Measurements from ENCODE around the gene TUSC2. TPM values are rescaled to one million over a fixed set of nuclear protein-coding genes. Genes with fewer than 3 reads are reported as not detected.
A peak's percentile ranks its signal among the peaks of the same experiment; 100 is the strongest.

Gene TUSC2
- total and polyA plus RNA-seq, 7 donors: 23.2 to 54.7 (median 35.5) TPM

GRCh38 chr3:50353245-50354004, 25.4 kb upstream of the TUSC2 start:
- H3K4me3 ChIP-seq: no peak overlapping the region

GRCh38 chr3:50352781-50353180, 24.8 kb upstream of the TUSC2 start:
- Histone ChIP-seq H3K27ac (no peak overlapping the region), H3K27me3 (no peaks in the 10 kb centered on the region), H3K4me3 (no peak overlapping the region), H3K36me3 (peaks cover 14 to 59% (median 34%) of the 10 kb centered on the region in 4 donors), H3K4me1 (peaks cover 0 to 57% (median 46%) of the 10 kb centered on the region in 4 donors), H3K9me3 (no peaks in the 10 kb centered on the region)
- TF ChIP-seq POLR2A (IDR thresholded peaks at IDR 0.05) (no peak), POLR2AphosphoS5 (IDR thresholded peaks at IDR 0.05) (no peak), EP300 (IDR thresholded peaks at IDR 0.05) (no peak), CTCF (IDR thresholded peaks at IDR 0.05) (no peak)
- DNase-seq: no peak
- intact Hi-C loops (cut with DNase I): loop anchor here (10.0 kb wide), 1 partner anchor 1042 kb away; the partner anchor contains the start of gene RBM15B
- WGBS, 2 donors: 7 to 41% methylated on average over 2 of the region's 2 CpGs

More at GRCh38 chr3:50353245-50354004, 25.4 kb upstream of the TUSC2 start:
- no peak overlapping the region for H3K27ac ChIP-seq
- no peaks in the 10 kb centered on the region for H3K9me3 ChIP-seq
- intact Hi-C loops (cut with DNase I): loop anchor here (10.0 kb wide), 1 partner anchor 1041 kb away; the partner anchor contains the start of gene RBM15B
- no peak for TF ChIP-seq CTCF (IDR thresholded peaks at IDR 0.05)
- TF ChIP-seq POLR2A (IDR thresholded peaks at IDR 0.05): no peak
- TF ChIP-seq POLR2AphosphoS5 (IDR thresholded peaks at IDR 0.05): no peak
- no peak for TF ChIP-seq EP300 (IDR thresholded peaks at IDR 0.05)
- no peak for DNase-seq
- H3K36me3 ChIP-seq: peaks cover 14 to 53% (median 28%) of the 10 kb centered on the region in 4 donors
- WGBS, 2 donors: 91% methylated on average over 12 of the region's 12 CpGs
- H3K4me1 ChIP-seq: peaks cover 0 to 63% (median 53%) of the 10 kb centered on the region in 4 donors
- no peaks in the 10 kb centered on the region for H3K27me3 ChIP-seq

GRCh38 chr3:50351323-50351697, 23.3 kb upstream of the TUSC2 start:
- H3K27ac ChIP-seq: peak overlapping the region; percentile 86 to 96 (median 92)
- H3K4me1 ChIP-seq: peaks cover 0 to 42% (median 32%) of the 10 kb centered on the region in 4 donors
- peaks cover 14 to 52% (median 32%) of the 10 kb centered on the region in 4 donors for H3K36me3 ChIP-seq
- H3K4me3 ChIP-seq: peak overlapping the region; percentile 57 to 91 (median 82)
- DNase-seq: no peak
- intact Hi-C loops (cut with DNase I): loop anchor here (10.0 kb wide), 1 partner anchor 1043 kb away; the partner anchor contains the start of gene RBM15B
- TF ChIP-seq CTCF (IDR thresholded peaks at IDR 0.05) (no peak), POLR2A (IDR thresholded peaks at IDR 0.05) (no peak), POLR2AphosphoS5 (IDR thresholded peaks at IDR 0.05) (no peak), EP300 (IDR thresholded peaks at IDR 0.05) (no peak)
- H3K27me3 ChIP-seq: no peaks in the 10 kb centered on the region
- WGBS, 2 donors: 61 to 64% methylated on average over 11 of the region's 11 CpGs
- H3K9me3 ChIP-seq: no peaks in the 10 kb centered on the region

- WGBS, 2 donors: 1% methylated on average over 64 of the region's 64 CpGs
- Histone ChIP-seq H3K27ac (peak within 1 kb of the TSS; percentile 86 to 96 (median 92)), H3K36me3 (peaks cover 14 to 46% (median 32%) of the 10 kb centered on the region in 4 donors), H3K4me3 (peak within 1 kb of the TSS; percentile 57 to 91 (median 82)), H3K4me1 (peaks cover 0 to 39% (median 30%) of the 10 kb centered on the region in 4 donors), H3K9me3 (no peaks in the 10 kb centered on the region), H3K27me3 (no peaks in the 10 kb centered on the region)
- TF ChIP-seq POLR2A (IDR thresholded peaks at IDR 0.05) (peak; percentile 10 to 78), EP300 (IDR thresholded peaks at IDR 0.05) (no peak), POLR2AphosphoS5 (IDR thresholded peaks at IDR 0.05) (peak; percentile 83 to 91 (median 90)), CTCF (IDR thresholded peaks at IDR 0.05) (no peak)
- intact Hi-C loops (cut with DNase I): loop anchor here (10.0 kb wide), 1 partner anchor 1044 kb away; the partner anchor contains the start of gene RBM15B
- DNase-seq: peak; percentile 98
Measured at GRCh38 chr3:50350527-50351322, 22.7 kb upstream of the TUSC2 start, which contains the start of the genes CYB561D2 and NPRL2. TSS of gene CYB561D2 (plus strand) at chr3:50350862. CDS start at chr3:50351434, 572 bp downstream. TSS of gene NPRL2 (minus strand) at chr3:50350775. CDS start at chr3:50350652, 123 bp downstream.
